BLaER1 (cell line): ENCODE measurements around the gene MOB3B.

ENCODE experiments used
- H3K27ac ChIP-seq: shearing (Covaris generic); formaldehyde crosslinking; 2 replicates; pipeline ENCODE4 v1.8.1; 2022
- H3K27me3 ChIP-seq: shearing (Covaris generic); formaldehyde crosslinking; 2 replicates; pipeline ENCODE4 v1.8.1; 2022
- H3K36me3 ChIP-seq: shearing (Covaris generic); formaldehyde crosslinking; 2 replicates; pipeline ENCODE4 v1.8.1; 2022
- H3K4me1 ChIP-seq: shearing (Covaris generic); formaldehyde crosslinking; 2 replicates; pipeline ENCODE4 v1.8.1; 2022
- H3K4me2 ChIP-seq: shearing (Covaris generic); formaldehyde crosslinking; 2 replicates; pipeline ENCODE4 v1.8.1; 2022
- H3K4me3 ChIP-seq: shearing (Covaris generic); formaldehyde crosslinking; 2 replicates; pipeline ENCODE4 v1.8.1; 2022
- H3K9ac ChIP-seq: shearing (Covaris generic); formaldehyde crosslinking; 2 replicates; pipeline ENCODE4 v1.8.1; 2022
- H3K9me3 ChIP-seq: shearing (Covaris generic); formaldehyde crosslinking; 2 replicates; pipeline ENCODE4 v1.8.1; 2022
- H4K20me1 ChIP-seq: shearing (Covaris generic); formaldehyde crosslinking; 2 replicates; pipeline ENCODE4 v1.8.1; 2022
- Cebpa-rat ChIP-seq: shearing (Covaris generic); IDR thresholded peaks from 2 replicates; pipeline ENCODE4 v1.8.1; 2022

Gene MOB3B

GRCh38 chr9:27565696-27566095 lies 36.1 kb upstream of the MOB3B start:
- no peak overlapping the region for H3K27ac ChIP-seq
- no peak for TF ChIP-seq Cebpa-rat

GRCh38 chr9:27564670-27565069 lies 35.1 kb upstream of the MOB3B start:
- H3K4me2 ChIP-seq: no peak overlapping the region
- H3K27ac ChIP-seq: no peak overlapping the region

More at GRCh38 chr9:27565696-27566095, 36.1 kb upstream of the MOB3B start:
- no peaks in the 10 kb centered on the region for H3K4me1 ChIP-seq
- H3K27me3 ChIP-seq: no peaks in the 10 kb centered on the region
- H3K9me3 ChIP-seq: no peaks in the 10 kb centered on the region
- H3K9ac ChIP-seq: no peak overlapping the region
- H3K4me2 ChIP-seq: no peak overlapping the region
- no peak overlapping the region for H3K4me3 ChIP-seq
- H4K20me1 ChIP-seq: no peaks in the 10 kb centered on the region; the same call in 1 of the 2 replicates
- H3K36me3 ChIP-seq: peaks cover 21% of the 10 kb centered on the region

GRCh38 chr9:27563738-27564430 lies 34.3 kb upstream of the MOB3B start:
- Histone ChIP-seq H4K20me1 (no peaks in the 10 kb centered on the region), H3K36me3 (peaks cover 25% of the 10 kb centered on the region), H3K4me2 (no peak overlapping the region), H3K9me3 (no peaks in the 10 kb centered on the region), H3K27ac (no peak overlapping the region), H3K9ac (no peak overlapping the region), H3K4me3 (no peak overlapping the region), H3K27me3 (no peaks in the 10 kb centered on the region), H3K4me1 (no peaks in the 10 kb centered on the region)
- TF ChIP-seq Cebpa-rat: no peak

More at GRCh38 chr9:27564670-27565069, 35.1 kb upstream of the MOB3B start:
- no peaks in the 10 kb centered on the region for H3K27me3 ChIP-seq
- H3K4me1 ChIP-seq: no peaks in the 10 kb centered on the region
- no peak overlapping the region for H3K4me3 ChIP-seq
- peaks cover 25% of the 10 kb centered on the region for H3K36me3 ChIP-seq
- H4K20me1 ChIP-seq: no peaks in the 10 kb centered on the region; the same call in 1 of the 2 replicates
- H3K9me3 ChIP-seq: no peaks in the 10 kb centered on the region
- no peak for TF ChIP-seq Cebpa-rat
- no peak overlapping the region for H3K9ac ChIP-seq

GRCh38 chr9:27561685-27562084 lies 32.1 kb upstream of the MOB3B start:
- Histone ChIP-seq H4K20me1 (no peaks in the 10 kb centered on the region), H3K4me2 (no peak overlapping the region)
- TF ChIP-seq Cebpa-rat: no peak

GRCh38 chr9:27560457-27560856 lies 30.8 kb upstream of the MOB3B start:
- H3K4me2 ChIP-seq: no peak overlapping the region
- H3K9ac ChIP-seq: no peak overlapping the region
- H3K4me1 ChIP-seq: no peaks in the 10 kb centered on the region
- no peak overlapping the region for H3K27ac ChIP-seq
- H3K4me3 ChIP-seq: no peak overlapping the region
- no peaks in the 10 kb centered on the region for H3K9me3 ChIP-seq
- peaks cover 45% of the 10 kb centered on the region for H3K36me3 ChIP-seq
- no peaks in the 10 kb centered on the region for H3K27me3 ChIP-seq
- TF ChIP-seq Cebpa-rat: no peak
- no peaks in the 10 kb centered on the region for H4K20me1 ChIP-seq

More at GRCh38 chr9:27561685-27562084, 32.1 kb upstream of the MOB3B start:
- H3K4me1 ChIP-seq: no peaks in the 10 kb centered on the region
- H3K27ac ChIP-seq: no peak overlapping the region
- H3K4me3 ChIP-seq: no peak overlapping the region
- H3K9ac ChIP-seq: no peak overlapping the region
- no peaks in the 10 kb centered on the region for H3K27me3 ChIP-seq
- peaks cover 36% of the 10 kb centered on the region for H3K36me3 ChIP-seq
- H3K9me3 ChIP-seq: no peaks in the 10 kb centered on the region

- TF ChIP-seq Cebpa-rat: no peak
- Histone ChIP-seq H3K27ac (no peak overlapping the region), H3K4me2 (no peak overlapping the region), H3K27me3 (no peaks in the 10 kb centered on the region), H3K9me3 (no peaks in the 10 kb centered on the region), H3K4me1 (no peaks in the 10 kb centered on the region), H3K9ac (no peak overlapping the region), H4K20me1 (no peaks in the 10 kb centered on the region), H3K4me3 (no peak overlapping the region), H3K36me3 (peaks cover 55% of the 10 kb centered on the region)
Observed at GRCh38 chr9:27558307-27558706, 28.7 kb upstream of the MOB3B start.

GRCh38 chr9:27556470-27556869 lies 26.9 kb upstream of the MOB3B start:
- no peak overlapping the region for H3K27ac ChIP-seq
- H3K4me2 ChIP-seq: no peak overlapping the region
- no peaks in the 10 kb centered on the region for H4K20me1 ChIP-seq
- no peaks in the 10 kb centered on the region for H3K9me3 ChIP-seq
- H3K27me3 ChIP-seq: no peaks in the 10 kb centered on the region
- H3K9ac ChIP-seq: no peak overlapping the region
- H3K4me3 ChIP-seq: no peak overlapping the region
- no peaks in the 10 kb centered on the region for H3K4me1 ChIP-seq
- H3K36me3 ChIP-seq: peaks cover 64% of the 10 kb centered on the region
- no peak for TF ChIP-seq Cebpa-rat

- TF ChIP-seq Cebpa-rat: no peak
- H3K27ac ChIP-seq: no peak overlapping the region
- H3K4me1 ChIP-seq: no peaks in the 10 kb centered on the region
- H3K4me3 ChIP-seq: no peak overlapping the region
- H4K20me1 ChIP-seq: no peaks in the 10 kb centered on the region
- no peaks in the 10 kb centered on the region for H3K9me3 ChIP-seq
- H3K9ac ChIP-seq: no peak overlapping the region
- no peaks in the 10 kb centered on the region for H3K27me3 ChIP-seq
- no peak overlapping the region for H3K4me2 ChIP-seq
- peaks cover 56% of the 10 kb centered on the region for H3K36me3 ChIP-seq
Observed at GRCh38 chr9:27554712-27555111, 25.1 kb upstream of the MOB3B start.

- Histone ChIP-seq H3K36me3 (peaks cover 27% of the 10 kb centered on the region), H3K9ac (no peak overlapping the region), H3K4me2 (no peak overlapping the region), H4K20me1 (no peaks in the 10 kb centered on the region), H3K4me3 (no peak overlapping the region), H3K4me1 (no peaks in the 10 kb centered on the region), H3K27me3 (no peaks in the 10 kb centered on the region), H3K9me3 (no peaks in the 10 kb centered on the region), H3K27ac (no peak overlapping the region)
- TF ChIP-seq Cebpa-rat: no peak
Observed at GRCh38 chr9:27549196-27549755, 19.7 kb upstream of the MOB3B start.

GRCh38 chr9:27548055-27548741 lies 18.6 kb upstream of the MOB3B start:
- no peaks in the 10 kb centered on the region for H4K20me1 ChIP-seq
- H3K9ac ChIP-seq: no peak overlapping the region
- no peak for TF ChIP-seq Cebpa-rat
- no peaks in the 10 kb centered on the region for H3K4me1 ChIP-seq
- H3K27ac ChIP-seq: no peak overlapping the region
- no peaks in the 10 kb centered on the region for H3K27me3 ChIP-seq
- peaks cover 16% of the 10 kb centered on the region for H3K36me3 ChIP-seq
- no peaks in the 10 kb centered on the region for H3K9me3 ChIP-seq
- no peak overlapping the region for H3K4me2 ChIP-seq
- H3K4me3 ChIP-seq: no peak overlapping the region
